GM20431 (cell line): ENCODE results near the gene VILL.
"Not testable (repeated sequence)": the region's sequence is repeated elsewhere in the genome, so short reads cannot be mapped to it uniquely, and the experiment has no call there.

Experiments
- in situ Hi-C: fragments of 300-500 bp; cut with MseI, MboI; formaldehyde crosslinking; loops from one replicate; pipeline ENCODE4 v1.15.0; 2020; ENCODE audit warnings: low sequenced_read_pairs; ENCODE audit not compliant: unreplicated experiment

The VILL gene

DNA sequence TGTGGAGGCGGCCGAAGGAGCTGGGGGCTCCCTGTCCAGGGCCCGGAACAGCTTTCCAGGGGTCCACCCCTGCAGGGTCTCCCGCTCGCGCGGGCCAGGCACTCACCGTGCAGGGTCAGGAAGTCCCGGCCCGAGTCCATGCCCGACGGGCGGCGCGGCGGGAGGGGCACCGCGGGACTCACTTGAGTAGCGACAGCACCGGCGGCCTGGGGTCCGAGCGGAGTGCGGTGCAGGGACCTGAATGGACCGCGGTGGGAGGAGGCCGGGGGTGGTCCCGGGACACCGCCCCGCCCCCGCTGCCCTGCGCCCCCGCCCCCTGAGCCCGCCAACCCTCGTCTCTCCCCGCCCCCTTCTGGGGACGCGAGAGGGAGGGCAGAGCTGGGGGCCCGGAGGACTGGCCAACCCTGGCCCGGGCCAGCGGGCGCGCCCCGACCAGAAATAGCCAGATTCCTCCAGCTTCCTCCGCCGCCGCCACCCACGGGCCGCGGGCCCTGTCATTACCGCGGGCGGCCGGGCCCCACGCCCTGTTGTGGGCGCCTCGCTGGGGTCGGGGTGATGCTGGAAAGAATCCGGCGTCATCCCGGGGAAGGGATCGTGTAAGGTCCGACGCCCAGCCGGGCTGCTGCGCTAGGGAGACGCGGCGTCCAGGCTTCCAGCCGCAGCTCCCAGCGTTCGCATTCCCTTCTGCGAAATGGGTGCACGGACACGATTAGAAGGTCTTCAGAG lies 39.0 kb downstream of the VILL start, which contains the start of gene PLCD1:
PLCD1 (minus strand) TSS at position 243 of the 726 bp plus-strand sequence; CDS start at position 140, 103 bp downstream.
- in situ Hi-C loops, result no loop called here

DNA sequence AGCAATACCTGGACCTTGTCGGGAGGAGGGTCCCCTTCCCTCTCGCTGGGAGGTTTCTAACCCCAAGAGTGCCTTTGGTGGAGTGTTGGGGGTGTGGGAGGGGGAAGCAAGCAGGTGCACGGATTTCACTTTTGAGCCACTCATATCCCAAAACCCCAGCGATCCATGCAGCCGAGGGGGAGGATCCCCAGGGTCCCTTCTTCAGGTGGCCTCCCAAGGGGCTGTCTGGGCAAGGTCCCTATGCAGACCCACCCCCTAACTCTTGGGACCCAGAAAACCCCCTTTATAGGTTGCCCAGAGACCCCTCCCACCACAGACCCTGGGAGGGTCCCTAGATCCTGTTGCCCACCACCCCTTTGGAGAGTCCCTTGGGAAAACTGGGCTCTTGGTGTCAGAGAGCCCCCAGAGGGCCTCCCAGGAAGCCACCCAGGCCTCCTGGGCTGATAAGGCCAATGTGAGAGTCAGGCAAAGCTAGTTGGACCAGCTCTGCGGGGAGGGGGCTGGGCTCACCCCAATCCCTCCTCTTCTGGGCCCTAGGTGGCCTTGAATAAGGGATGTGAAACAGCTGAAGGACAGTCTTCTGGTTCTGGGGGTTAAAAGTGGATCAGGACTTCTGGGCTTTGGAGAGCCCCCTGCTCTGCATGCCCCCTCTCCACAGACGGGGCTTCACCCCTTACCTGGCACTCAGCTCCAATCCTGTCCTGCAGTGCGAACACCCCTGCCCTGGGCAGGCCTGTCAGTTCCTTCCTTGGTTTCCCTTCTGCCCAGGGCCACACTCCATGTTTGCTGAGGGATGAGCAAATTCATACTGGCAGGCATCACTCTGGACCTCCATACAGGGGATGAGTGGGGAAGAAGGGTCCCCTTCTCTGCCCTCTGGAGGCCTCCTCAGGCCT lies 39.8 kb downstream of the VILL start:
- in situ Hi-C loops, result no loop called here

DNA sequence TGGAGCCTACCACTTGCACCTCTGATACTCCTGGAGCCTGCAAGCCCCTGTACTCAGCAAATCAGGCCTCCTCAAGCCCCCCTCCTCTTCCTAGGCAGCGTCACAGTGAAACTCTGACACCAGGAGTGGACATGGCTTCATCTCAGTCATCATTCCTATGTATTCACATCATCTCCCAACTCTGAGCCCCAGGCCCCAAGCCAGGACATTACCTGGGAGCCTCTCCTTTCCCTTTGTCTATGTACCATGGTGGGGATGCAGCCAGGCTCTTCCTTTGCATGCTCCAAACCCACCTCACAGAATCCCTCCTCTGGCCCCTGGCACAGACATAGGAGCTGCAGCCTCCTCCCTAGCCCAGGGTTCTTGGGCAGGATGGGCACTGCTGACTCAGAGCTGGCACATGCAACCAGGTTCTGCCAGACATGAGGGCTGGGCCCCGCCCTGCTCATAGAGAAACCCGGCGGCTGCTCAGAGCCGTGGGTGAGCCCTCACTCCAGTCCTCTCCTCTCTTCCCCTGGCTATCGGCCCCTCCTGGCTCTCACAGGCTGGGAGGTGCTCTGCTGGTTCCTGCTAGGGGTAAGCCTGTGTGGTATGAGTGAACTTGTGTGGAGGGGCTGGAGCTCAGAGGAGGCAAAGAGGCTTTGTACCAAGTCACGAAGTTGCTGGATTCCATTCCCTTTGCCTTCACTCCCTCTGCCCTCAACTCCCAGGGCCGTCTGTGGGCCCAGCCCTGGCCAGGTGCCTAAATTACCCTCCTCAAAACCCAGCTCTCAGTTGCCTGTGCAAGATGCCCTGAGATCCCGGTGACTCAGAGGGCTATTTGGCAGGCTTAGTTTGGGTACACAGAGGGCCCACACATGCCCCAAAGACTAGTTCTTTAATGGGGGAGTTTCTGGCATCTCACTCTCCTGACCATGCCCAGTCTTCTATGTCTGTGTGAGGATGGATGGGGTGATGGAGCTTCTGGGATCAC lies 40.7 kb downstream of the VILL start:
- in situ Hi-C loops, result no loop called here

DNA sequence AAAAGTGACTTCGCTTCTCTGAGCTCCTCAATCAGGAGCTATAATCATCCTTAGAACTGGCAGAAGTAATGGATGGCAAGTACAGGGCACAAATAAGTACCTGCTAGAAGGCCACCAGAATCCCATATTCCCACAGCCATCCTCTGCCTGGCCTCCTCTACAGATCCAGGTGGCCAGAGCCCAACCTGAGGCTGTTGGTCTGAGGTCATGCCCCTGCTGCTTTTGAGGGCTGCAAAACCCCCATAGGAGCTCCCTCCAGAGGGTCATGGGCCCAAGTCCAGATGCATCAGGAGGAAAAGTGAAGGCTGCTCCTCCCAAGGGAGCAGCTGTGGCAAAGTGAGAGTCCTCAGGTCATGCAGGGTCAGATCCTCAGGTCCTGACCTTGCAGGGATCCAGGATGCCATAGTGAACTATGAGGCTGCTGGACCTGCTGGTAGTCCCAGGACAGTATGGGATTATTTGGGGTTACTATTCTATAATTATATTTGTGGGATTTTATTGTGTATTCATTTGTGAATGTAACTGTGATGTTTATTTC lies 41.8 kb downstream of the VILL start:
- in situ Hi-C loops, result no loop called here

DNA sequence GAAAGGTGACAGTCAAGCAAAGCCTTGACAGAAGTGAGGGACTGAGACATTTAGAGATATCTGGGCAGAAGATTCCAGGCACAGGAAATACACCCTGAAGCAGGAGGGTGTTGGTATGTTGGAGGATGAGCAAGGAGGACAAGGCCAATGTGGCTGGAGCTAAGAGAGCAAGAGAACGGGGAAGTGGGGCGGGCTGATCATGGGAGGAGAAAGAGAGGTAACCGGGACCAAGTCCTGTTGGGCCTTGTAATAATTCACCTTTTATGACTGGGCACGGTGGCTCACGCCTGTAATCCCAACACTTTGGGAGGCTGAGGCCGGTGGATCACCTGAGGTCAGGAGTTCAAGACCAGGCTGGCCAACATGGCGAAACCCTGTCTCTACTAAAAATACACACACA lies 43.0 kb downstream of the VILL start:
- in situ Hi-C loops, result not testable (repeated sequence)

DNA sequence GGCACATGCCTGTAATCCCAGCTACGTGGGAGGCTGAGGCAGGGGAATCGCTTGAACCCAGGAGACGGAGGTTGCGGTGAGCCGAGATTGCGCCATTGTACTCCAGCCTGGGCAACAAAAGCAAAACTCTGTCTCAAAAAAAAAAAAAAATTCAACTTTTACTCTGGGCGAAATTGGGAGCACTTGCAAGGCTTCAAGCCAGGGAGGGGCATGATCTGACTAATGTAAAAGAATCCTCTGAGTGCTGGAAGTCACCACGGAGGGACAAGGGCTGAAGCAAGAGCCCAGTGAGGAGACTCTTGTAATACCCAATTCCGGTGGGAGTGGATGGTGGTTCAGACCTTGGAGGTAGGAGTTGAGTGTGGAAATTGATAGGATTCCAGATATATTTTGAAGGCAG lies 43.7 kb downstream of the VILL start:
- in situ Hi-C loops, result not testable (repeated sequence)

DNA sequence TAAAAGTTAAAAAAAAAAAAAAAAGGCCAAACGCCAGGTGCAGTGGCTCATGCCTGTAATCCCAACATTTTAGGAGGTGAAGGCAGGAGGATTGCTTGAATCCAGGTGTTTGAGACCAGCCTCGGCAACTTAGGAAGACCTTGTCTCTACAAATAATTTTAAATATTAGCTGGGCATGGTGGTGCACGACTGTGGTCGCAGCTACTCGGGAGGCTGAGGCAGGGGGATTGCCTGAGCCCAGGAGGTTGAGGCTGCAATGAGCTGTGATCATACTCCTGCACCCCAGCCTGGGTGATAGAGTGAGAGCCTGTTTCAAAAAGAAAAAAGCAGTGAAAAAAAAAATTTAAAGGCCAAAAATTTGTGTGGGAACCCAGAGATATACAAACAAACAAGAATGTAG lies 45.7 kb downstream of the VILL start:
- in situ Hi-C loops, result no loop called here

DNA sequence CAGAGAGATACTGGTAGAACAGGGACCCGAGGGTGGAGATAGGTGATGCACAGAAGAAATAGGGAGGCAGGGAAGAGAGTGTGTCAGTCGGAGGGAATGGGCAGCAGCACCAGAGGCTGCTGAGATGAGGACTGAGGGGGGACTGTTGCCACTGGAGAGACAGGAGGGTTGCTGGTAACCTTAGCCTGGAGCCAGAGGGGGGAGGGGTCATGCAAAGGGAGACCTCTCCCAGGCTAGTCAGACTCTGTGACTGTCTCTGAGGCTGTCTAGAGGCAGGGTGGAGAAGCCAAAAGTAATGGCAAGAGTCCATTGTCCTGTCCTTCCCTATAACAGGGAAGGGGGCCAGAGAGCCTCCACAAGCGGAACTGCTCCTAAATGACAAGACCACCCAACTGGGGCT lies 46.3 kb downstream of the VILL start:
- in situ Hi-C loops, result no loop called here

DNA sequence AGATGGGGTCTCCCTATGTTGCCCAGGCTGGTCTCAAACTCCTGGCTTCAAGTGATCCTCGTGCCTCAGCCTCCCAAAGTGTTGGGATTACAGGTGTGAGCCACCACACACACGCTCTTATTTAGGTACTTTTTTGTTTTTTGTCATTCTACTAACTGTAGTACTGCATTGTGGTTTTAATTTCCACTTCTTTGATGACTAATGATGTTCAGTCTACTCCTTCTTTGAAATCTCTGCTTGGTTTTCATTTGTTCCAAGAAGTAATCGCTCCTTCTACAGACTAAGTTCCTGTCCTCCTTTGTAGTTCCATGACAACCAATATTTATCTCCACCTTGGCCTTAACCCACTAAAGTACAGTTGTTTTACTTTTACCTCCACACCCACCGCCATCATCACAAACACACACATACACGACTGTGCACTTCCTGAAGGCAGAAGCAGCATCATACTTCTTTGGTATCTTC lies 47.9 kb downstream of the VILL start:
- in situ Hi-C loops, result no loop called here

DNA sequence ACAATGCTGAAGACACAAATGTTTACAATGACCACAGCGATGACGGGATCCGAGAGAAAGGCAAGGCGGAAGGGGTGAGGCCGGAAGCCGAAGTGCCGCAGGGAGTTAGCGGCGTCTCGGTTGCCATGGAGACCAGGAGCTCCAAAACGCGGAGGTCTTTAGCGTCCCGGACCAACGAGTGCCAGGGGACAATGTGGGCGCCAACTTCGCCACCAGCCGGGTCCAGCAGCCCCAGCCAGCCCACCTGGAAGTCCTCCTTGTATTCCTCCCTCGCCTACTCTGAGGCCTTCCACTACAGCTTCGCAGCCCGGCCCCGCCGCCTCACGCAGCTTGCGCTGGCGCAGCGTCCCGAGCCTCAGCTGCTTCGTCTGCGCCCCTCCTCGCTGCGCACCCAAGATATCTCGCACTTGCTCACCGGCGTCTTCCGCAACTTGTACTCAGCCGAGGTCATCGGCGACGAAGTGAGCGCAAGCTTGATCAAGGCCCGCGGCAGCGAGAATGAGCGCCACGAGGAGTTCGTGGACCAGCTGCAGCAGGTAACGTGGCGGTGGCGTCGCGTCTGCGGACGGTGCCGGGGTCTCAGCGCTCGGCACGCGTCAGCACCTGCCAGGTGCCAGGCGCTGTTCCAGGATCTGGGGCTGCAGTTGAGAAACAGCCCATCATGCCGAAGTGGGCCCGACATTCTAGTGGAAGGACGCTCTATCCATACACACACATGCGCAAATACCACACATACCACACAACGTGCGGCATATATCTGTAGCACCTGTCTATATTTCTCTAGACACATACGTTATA lies 48.7 kb downstream of the VILL start, which contains the start of gene DLEC1:
DLEC1 (plus strand) TSS at position 108 of the 798 bp plus-strand sequence; CDS start at position 126, 18 bp downstream.
- in situ Hi-C loops, result no loop called here

DNA sequence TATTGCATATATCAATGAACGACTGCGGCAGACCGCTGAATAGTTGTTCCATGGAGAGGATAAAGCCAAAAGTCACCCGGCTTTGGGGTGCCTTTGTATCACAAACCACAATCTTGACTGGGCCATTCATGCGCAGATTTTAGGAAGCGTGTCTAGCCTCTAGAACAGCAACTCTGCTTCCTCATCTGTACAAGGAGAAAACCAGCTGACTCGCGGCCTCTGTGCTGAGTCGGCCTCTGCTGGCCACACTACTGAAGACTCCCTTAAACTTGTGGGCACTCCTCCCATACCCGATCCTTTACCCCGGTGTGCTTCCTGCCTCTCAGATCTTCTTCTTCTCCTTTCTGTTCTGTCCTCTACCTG lies 49.3 kb downstream of the VILL start:
- in situ Hi-C loops, result no loop called here

DNA sequence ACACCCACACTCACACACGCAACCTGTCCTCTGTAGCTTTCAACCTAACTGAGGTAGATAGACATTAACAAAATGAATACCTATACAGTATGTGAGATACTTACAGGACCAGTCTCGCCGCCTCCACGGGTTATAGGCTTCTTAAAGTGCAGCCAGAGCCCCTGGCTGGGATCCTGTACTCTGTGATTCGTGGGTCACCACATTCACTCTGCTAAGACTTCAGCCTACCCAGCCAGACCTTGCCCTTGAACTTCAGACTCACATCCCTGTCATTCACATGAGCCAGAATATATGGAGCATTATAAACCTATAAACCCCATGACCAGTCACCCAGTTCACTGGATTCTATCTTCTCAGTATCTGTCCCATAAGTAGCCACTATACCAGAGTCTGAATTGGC lies 49.8 kb downstream of the VILL start:
- in situ Hi-C loops, result no loop called here

DNA sequence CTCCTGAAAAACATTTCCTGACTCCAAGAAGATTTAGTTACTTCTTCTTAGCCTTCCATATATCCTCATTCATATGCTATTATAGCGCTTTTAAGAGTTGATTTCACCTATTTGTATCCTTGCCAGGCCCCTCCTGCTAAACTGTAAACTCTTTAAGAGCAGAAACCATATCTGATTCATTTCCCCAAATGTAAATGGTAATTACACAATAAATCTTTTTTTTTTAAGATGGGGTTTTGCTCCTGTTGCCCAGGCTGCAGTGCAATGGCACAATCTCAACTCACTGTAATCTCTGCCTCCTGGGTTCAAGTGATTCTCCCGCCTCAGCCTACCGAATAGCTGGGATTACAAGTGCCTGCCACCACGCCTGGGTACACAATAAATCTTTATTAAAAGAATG lies 52.9 kb downstream of the VILL start:
- in situ Hi-C loops, result no loop called here

DNA sequence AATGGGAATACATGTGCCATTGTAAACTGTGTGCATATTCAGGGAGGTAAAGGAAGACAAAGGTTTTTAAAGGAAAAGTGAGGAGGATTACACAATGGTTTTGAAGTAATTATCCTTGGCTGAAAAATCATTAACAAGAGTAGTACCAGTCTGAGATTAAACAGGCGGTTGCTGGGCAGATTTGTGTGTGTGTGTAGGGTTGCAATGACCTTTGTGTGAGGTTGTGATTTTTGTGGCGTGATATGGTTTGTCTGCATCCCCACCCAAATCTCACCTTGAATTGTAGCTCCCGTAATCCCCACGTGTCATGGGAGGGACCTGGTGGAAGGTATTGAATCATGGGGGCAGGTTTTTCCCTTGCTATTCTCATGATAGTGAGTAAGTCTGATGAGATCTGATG lies 55.4 kb downstream of the VILL start:
- in situ Hi-C loops, result no loop called here

DNA sequence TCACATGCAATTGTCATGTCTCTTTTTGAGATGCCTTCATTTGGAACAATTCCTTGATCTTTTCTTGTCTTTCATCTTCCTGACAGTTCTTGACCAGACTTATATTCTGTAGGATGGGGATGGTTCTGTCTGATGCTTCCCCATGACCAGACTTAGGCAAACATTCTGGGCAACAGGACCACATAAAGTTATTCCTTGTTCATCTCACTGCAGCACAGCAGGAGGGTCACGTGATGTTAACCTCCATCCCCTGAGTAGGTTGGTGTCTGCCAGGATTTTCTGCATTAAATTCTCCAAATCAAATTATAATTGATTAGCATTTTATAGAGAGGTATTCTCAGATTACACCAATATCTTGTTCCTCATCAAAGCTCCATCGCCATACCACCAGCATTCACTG lies 56.2 kb downstream of the VILL start:
- in situ Hi-C loops, result no loop called here

DNA sequence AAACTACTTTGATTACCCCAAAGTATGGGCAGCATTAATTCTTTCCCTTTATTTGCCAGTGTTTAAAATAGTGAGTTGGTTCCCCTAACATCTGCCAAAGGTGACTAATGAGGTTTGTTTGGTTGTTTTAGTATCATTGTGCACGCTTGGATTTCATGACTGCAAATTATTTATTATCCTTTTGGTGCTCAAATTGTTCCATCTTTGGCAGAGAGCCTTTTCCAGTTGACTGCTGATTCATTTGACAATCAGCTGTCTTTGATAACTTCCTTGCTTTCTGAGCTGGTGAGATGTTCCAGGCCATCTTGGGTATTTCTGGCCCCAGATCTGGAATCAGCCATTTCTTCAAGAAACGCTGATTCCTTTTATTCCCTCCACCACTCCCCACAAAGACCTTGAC lies 57.3 kb downstream of the VILL start:
- in situ Hi-C loops, result no loop called here

DNA sequence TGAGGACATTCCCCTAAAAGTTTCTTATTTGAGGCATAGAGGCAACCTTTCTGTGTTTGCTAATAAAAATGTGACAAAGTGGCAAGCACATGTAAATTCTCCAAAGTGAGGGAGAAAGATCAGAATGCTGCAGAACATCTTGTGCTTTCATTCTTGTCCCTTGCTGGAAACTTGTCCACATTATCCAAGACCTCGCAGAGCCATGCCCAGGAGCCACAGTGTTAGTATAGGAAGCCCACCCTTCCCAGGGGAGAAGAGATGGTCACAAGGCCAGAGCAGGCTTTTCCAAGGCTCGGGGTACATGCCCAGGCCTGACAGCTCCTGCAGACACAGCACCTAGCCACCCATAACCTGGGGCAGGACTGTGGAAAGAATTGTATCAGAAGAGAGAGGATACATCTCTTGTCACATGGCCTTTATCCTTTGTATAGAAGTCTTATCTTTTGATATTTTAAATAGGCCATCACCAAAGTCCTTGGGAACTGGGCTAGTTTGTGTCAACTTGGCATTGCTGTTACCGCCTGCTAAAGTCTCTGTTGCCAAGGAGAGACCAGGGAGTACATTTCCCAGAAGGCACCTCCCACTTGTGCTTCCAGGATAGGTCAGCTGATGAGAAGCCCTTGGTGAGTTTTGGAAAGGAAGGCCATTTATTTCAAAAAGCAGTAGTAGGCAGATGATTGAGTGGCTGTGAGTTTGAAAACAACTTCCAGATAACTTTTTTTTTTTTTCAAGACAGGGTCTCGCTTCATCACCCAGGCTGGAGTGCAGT lies 59.0 kb downstream of the VILL start:
- in situ Hi-C loops, result no loop called here

DNA sequence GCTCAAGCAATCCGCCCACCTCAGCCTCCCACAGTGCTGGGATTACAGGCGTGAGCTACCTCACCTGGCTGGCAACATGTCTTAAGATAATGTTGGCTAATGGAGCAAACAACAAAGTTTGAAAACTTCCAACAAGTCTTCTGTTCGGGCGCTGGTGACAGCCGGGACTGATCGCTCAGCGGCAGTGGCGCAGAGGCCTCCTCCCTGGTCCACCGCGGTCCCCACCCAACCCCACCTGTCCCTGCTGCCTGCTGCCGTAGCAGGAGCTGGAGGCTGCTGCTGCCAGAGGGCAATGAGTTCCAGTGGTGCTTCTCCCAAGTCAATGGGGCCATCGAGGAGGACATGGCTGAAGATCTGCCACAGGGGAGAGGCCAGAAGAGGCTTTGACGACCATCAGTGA lies 60.5 kb downstream of the VILL start:
- in situ Hi-C loops, result no loop called here
